ENCODE data around the gene BRD3. TPM values are rescaled to one million over a fixed set of nuclear protein-coding genes. Genes with fewer than 3 reads are reported as not detected.

Gene BRD3
- total RNA-seq, 1 donor from 2014 or later: 20.9 TPM

DNA sequence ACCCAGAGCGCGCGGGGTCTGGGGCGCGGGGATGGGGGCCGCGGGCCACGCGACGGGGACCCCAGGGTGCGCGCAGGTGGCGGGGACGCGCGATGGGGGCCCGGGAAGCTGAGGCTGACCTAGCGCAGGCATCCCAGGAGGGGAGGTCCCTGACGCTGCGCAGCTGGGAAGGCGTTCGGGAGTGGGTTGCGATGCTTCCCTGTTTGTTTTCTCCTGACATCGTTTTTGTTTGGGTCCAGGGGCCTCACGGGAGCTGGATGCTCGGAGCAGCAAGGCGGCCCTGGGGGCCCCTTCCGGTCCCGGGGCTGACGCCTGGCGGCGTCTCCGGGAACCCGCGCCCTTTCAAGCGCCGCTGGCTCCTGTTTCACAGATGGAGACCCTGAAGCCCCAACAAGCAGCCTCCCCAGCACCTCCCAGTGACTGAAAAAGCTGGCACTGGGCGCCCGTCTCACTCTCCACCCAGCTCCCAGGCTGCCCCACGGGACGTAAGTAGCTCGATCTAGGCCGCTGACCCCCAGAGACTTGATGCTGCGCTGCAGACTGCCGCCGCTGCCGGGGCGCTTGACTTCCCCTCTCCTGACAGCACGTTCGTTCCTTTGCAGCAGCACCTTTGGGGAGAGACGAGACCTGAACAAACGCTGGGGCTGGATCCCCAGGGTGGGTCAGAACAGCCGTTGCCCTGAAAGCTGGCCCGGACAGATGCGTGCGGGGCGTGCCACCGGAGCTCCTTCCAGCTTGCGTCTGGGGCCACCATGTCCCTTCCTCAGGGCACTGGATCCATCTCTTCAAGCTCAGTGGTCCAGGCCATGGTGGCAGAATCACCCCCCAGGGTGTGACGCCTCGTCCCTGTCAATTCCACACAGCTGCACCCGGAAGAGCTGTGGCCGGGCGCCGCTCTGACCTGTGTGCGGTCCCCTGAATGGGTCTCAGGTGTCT, 42.0 kb downstream of the BRD3 start:
- H3K36me3 ChIP-seq (ENCODE audit: control insufficient read depth in 3 of 3, insufficient read depth in 3 of 3, low read length in 3 of 3): peaks cover 8 to 14% (median 9%) of the 10 kb centered on the region in 3 donors
- H3K4me1 ChIP-seq (ENCODE audit: control insufficient read depth in 3 of 3, insufficient read depth in 3 of 3, low read length in 3 of 3): peaks cover 7 to 17% (median 8%) of the 10 kb centered on the region in 3 donors
- H3K27me3 ChIP-seq (ENCODE audit: control insufficient read depth in 3 of 3, insufficient read depth in 3 of 3, low read length in 3 of 3): no peaks in the 10 kb centered on the region
- H3K4me3 ChIP-seq (ENCODE audit: low read length in 3 of 3): peak overlapping the region; percentile 69 to 81 (median 77)
- H3K27ac ChIP-seq (ENCODE audit: low read depth, low read length): no peak overlapping the region
- no peaks in the 10 kb centered on the region for H3K9me3 ChIP-seq (ENCODE audit: control insufficient read depth in 3 of 3, low read length in 3 of 3)
- H3K9ac ChIP-seq (ENCODE audit: low read depth in 1 of 3, low read length in 3 of 3): peak overlapping the region; percentile 12 to 72 (median 59)

DNA sequence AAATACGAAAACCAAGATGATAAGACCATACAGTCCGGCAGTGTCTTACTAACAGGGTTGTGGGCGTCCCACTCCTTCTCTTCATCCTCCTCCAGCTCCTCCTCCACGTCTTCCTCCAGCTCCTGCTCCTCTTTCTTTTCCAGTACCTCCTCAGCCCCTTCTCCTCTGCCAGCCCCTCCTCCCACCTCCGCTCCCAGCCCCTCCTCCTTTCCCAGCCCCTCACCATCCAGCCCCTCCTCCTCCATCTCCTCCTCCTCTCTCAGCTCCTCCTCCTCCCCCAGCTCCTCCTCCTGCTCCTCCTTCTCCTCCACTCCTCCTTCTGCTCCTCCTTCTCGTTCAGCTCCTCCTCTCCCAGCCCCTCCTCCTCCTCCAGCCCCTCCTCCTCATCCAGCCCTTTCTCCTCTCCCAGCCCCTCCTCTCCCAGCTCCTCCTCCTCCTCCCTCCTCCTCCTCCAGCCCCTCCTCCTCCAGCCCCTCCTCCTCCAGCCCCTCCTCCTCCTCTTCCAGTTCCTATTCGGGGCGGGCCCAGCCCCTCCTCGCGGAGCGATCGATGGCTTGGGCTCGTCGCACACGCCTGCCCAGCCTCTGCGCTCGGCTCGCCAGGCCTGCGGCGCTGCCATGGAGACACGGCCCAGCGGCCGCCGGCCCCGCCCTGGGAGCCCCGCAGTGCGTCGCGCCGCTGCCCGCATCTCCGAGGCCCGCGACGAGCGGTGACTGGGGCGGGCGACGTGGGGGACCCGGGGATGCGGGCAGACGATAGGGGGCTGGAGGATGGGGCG, 42.8 kb downstream of the BRD3 start, which contains the start of gene BRD3OS:
Gene BRD3OS (plus strand): TSS at position 654 of the 778 bp plus-strand sequence. CDS start 1,267 bp downstream, outside the sequence.
- Histone ChIP-seq H3K4me3 (ENCODE audit: low read length in 3 of 3) (peak within 1 kb of the TSS; percentile 69 to 81 (median 77)), H3K9me3 (ENCODE audit: control insufficient read depth in 3 of 3, low read length in 3 of 3) (no peaks in the 10 kb centered on the region), H3K9ac (ENCODE audit: low read depth in 1 of 3, low read length in 3 of 3) (peak within 1 kb of the TSS; percentile 12 to 72 (median 59)), H3K36me3 (ENCODE audit: control insufficient read depth in 3 of 3, insufficient read depth in 3 of 3, low read length in 3 of 3) (peaks cover 6 to 8% (median 7%) of the 10 kb centered on the region in 3 donors), H3K4me1 (ENCODE audit: control insufficient read depth in 3 of 3, insufficient read depth in 3 of 3, low read length in 3 of 3) (peaks cover 7 to 17% (median 8%) of the 10 kb centered on the region in 3 donors), H3K27me3 (ENCODE audit: control insufficient read depth in 3 of 3, insufficient read depth in 3 of 3, low read length in 3 of 3) (no peaks in the 10 kb centered on the region), H3K27ac (ENCODE audit: low read depth, low read length) (no peak within 1 kb of the TSS)

DNA sequence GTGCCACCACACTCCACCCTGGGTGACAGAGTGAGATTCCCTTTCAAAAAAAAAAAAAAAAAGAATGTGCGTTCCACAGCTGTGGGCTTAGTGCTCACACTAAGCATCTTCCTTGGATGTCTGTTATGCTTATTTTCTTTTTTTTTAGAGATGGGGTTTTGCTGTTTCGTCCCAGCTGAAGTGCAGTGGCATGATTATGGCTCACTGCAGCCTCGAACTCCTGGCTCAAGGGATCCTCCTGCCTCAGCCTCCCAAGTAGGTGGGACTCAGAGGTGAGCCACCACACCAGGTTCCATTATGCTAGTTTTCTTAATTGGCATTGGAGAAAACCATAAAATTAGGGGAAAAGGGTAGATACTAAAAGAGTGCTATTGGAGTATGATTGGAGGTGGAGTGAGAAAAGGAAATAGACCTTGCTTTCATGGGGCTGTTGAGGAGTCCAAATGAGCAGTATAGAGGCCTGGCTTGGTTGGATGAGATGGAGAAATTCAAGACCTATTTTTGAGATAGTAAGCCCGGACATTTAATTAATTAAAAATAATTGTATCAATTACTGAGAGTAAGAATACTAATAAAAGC, 43.5 kb downstream of the BRD3 start:
- Histone ChIP-seq H3K9ac (ENCODE audit: low read depth in 1 of 3, low read length in 3 of 3) (no peak overlapping the region), H3K36me3 (ENCODE audit: control insufficient read depth in 3 of 3, insufficient read depth in 3 of 3, low read length in 3 of 3) (peaks cover 4 to 8% (median 6%) of the 10 kb centered on the region in 3 donors), H3K27ac (ENCODE audit: low read depth, low read length) (no peak overlapping the region), H3K9me3 (ENCODE audit: control insufficient read depth in 3 of 3, low read length in 3 of 3) (no peaks in the 10 kb centered on the region), H3K4me3 (ENCODE audit: low read length in 3 of 3) (peak overlapping the region in 2 of 3 donors; percentile 54 to 77), H3K27me3 (ENCODE audit: control insufficient read depth in 3 of 3, insufficient read depth in 3 of 3, low read length in 3 of 3) (no peaks in the 10 kb centered on the region), H3K4me1 (ENCODE audit: control insufficient read depth in 3 of 3, insufficient read depth in 3 of 3, low read length in 3 of 3) (peaks cover 7 to 17% (median 8%) of the 10 kb centered on the region in 3 donors)

DNA sequence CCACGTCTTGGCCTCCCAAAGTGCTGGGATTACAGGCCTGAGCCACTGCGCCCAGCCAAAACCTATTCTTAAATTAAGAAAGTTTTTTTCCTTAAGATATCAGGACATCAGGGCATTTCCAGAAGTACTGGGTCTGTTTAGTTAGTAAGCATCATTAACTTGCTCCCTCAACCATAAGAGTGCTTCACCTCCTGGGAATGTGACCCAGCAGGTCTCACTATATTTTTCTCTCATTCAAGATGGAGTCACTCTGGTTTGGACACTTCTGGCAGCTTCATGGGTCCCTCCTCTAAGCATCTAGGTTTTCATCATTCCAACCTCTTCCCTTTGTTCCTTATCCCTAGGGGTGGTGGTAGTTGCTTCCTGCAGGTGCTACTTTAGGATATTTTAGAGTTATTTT, 52.9 kb downstream of the BRD3 start:
- H3K27me3 ChIP-seq (ENCODE audit: control insufficient read depth in 3 of 3, insufficient read depth in 3 of 3, low read length in 3 of 3): peaks cover 0 to 10% (median 9%) of the 10 kb centered on the region in 3 donors

DNA sequence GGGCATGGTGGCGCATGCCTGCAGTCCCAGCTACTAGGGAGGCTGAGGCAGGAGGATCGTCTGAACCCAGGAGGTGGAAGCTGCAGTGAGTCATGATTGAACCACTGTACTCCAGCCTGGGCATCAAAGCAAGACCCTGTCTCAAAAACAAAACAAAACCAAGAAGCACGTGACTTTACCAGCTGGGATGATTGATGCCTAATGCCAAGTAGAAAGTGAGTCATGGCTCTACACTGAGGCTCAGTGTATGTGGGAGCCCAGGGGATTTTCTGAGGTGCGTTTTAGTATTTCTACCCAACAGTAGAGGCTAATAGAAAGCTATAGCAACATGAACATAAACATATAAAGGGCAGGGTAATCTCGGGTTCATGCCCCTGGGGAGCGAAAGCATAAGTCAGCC, 56.4 kb downstream of the BRD3 start:
- Histone ChIP-seq H3K27ac (ENCODE audit: low read depth, low read length) (no peak overlapping the region), H3K9ac (ENCODE audit: low read depth in 1 of 3, low read length in 3 of 3) (no peak overlapping the region), H3K27me3 (ENCODE audit: control insufficient read depth in 3 of 3, insufficient read depth in 3 of 3, low read length in 3 of 3) (peaks cover 3 to 30% (median 27%) of the 10 kb centered on the region in 3 donors), H3K4me3 (ENCODE audit: low read length in 3 of 3) (no peak overlapping the region), H3K4me1 (ENCODE audit: control insufficient read depth in 3 of 3, insufficient read depth in 3 of 3, low read length in 3 of 3) (peaks cover 0 to 11% (median 7%) of the 10 kb centered on the region in 3 donors), H3K36me3 (ENCODE audit: control insufficient read depth in 3 of 3, insufficient read depth in 3 of 3, low read length in 3 of 3) (no peaks in the 10 kb centered on the region), H3K9me3 (ENCODE audit: control insufficient read depth in 3 of 3, low read length in 3 of 3) (no peaks in the 10 kb centered on the region)

More for the DNA sequence above, 52.9 kb downstream of the BRD3 start:
- no peak overlapping the region for H3K9ac ChIP-seq (ENCODE audit: low read depth in 1 of 3, low read length in 3 of 3)
- H3K4me3 ChIP-seq (ENCODE audit: low read length in 3 of 3): no peak overlapping the region
- no peak overlapping the region for H3K27ac ChIP-seq (ENCODE audit: low read depth, low read length)
- peaks cover 0 to 9% (median 7%) of the 10 kb centered on the region in 3 donors for H3K4me1 ChIP-seq (ENCODE audit: control insufficient read depth in 3 of 3, insufficient read depth in 3 of 3, low read length in 3 of 3)
- no peaks in the 10 kb centered on the region for H3K9me3 ChIP-seq (ENCODE audit: control insufficient read depth in 3 of 3, low read length in 3 of 3)
- no peaks in the 10 kb centered on the region for H3K36me3 ChIP-seq (ENCODE audit: control insufficient read depth in 3 of 3, insufficient read depth in 3 of 3, low read length in 3 of 3)

DNA sequence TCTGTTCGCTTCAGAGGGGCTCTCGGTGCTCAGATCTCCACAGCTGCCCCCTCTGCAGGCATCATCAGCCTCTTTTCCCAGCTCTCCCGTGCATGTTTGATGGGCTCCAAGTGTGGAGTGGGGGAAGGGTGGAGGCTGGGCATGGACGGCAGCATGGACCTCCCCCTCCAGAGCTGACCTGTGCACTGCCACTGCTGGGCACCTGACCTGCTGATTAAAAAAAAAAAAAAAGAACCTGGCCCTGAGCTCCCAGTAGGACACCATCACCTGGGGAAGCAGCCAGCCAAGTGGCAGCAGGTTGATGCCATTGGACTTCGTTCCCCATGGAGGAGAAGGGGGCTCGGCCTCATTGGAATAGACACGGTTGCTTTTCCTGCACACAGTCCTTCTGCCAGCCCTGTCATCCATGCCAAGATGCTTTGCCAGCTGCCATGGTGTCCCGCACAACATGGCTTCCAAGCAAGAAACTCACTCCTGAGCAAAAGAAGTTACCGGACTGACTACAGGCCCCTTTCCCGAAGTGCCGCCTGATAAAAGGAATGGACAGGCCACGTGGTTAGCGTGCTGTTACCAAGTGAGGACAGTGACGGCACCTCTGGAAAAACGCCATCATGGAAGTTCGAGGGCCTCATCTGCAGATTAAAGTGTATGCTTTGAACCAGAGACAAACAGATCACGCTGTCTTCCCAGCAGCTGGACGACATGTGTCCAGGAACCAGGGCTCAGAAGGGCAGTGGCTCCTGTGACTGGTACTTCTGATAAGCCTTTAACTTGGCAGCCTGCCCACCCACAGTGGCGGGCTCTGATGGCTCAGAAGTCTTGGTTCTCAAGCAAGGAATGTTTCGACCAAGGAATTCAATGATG, 57.3 kb downstream of the BRD3 start:
- Histone ChIP-seq H3K9ac (ENCODE audit: low read depth in 1 of 3, low read length in 3 of 3) (no peak overlapping the region), H3K4me1 (ENCODE audit: control insufficient read depth in 3 of 3, insufficient read depth in 3 of 3, low read length in 3 of 3) (peaks cover 0 to 11% (median 7%) of the 10 kb centered on the region in 3 donors), H3K27ac (ENCODE audit: low read depth, low read length) (no peak overlapping the region), H3K27me3 (ENCODE audit: control insufficient read depth in 3 of 3, insufficient read depth in 3 of 3, low read length in 3 of 3) (peaks cover 3 to 30% (median 27%) of the 10 kb centered on the region in 3 donors), H3K9me3 (ENCODE audit: control insufficient read depth in 3 of 3, low read length in 3 of 3) (no peaks in the 10 kb centered on the region), H3K36me3 (ENCODE audit: control insufficient read depth in 3 of 3, insufficient read depth in 3 of 3, low read length in 3 of 3) (no peaks in the 10 kb centered on the region), H3K4me3 (ENCODE audit: low read length in 3 of 3) (peak overlapping the region in 1 of 3 donors; percentile 45)

DNA sequence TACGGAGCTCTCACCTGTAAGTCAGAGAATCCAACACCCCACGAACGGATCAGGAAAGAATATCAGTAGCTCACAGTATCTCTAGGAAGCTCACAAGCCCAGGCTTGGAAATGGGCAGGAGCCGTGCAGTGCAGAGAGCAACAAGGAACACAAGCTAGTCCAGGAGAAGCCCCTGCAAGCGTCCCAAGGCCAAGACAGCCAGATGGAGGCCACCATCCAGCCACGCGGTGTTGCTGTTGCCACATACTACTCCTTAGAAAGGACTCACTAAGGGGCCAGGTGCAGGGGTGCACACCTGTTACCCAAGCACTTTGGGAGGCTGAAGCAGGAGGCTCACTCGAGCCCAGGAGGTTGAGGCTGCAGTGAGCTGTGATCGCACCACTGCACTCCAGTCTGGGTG, 60.3 kb downstream of the BRD3 start:
- peaks cover 9 to 53% (median 31%) of the 10 kb centered on the region in 3 donors for H3K27me3 ChIP-seq (ENCODE audit: control insufficient read depth in 3 of 3, insufficient read depth in 3 of 3, low read length in 3 of 3)
- no peak overlapping the region for H3K4me3 ChIP-seq (ENCODE audit: low read length in 3 of 3)
- no peak overlapping the region for H3K9ac ChIP-seq (ENCODE audit: low read depth in 1 of 3, low read length in 3 of 3)
- H3K4me1 ChIP-seq (ENCODE audit: control insufficient read depth in 3 of 3, insufficient read depth in 3 of 3, low read length in 3 of 3): peaks cover 0 to 11% (median 7%) of the 10 kb centered on the region in 3 donors
- H3K9me3 ChIP-seq (ENCODE audit: control insufficient read depth in 3 of 3, low read length in 3 of 3): no peaks in the 10 kb centered on the region
- no peak overlapping the region for H3K27ac ChIP-seq (ENCODE audit: low read depth, low read length)
- no peaks in the 10 kb centered on the region for H3K36me3 ChIP-seq (ENCODE audit: control insufficient read depth in 3 of 3, insufficient read depth in 3 of 3, low read length in 3 of 3)

DNA sequence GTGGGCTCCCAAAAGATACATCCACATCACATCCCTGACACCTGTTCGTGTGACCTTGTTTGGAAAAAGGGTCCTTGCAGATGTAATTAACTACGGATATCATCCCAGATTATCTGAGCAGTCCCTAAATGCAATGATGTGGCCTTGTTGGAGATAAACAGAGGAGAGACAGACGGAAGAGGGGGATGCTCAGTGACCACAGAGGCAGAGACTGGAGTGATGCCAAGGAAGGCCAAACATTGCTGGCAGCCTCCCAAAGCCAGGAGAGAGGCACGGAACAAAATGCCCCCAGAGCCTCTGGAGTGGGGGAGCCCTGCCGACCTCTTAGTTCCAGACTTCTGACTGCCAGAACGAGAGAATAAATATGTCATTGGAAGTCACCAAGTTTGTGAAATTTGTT, 60.7 kb downstream of the BRD3 start:
- H3K27me3 ChIP-seq (ENCODE audit: control insufficient read depth in 3 of 3, insufficient read depth in 3 of 3, low read length in 3 of 3): peaks cover 9 to 53% (median 31%) of the 10 kb centered on the region in 3 donors
- no peaks in the 10 kb centered on the region for H3K36me3 ChIP-seq (ENCODE audit: control insufficient read depth in 3 of 3, insufficient read depth in 3 of 3, low read length in 3 of 3)
- no peak overlapping the region for H3K9ac ChIP-seq (ENCODE audit: low read depth in 1 of 3, low read length in 3 of 3)
- peaks cover 0 to 11% (median 7%) of the 10 kb centered on the region in 3 donors for H3K4me1 ChIP-seq (ENCODE audit: control insufficient read depth in 3 of 3, insufficient read depth in 3 of 3, low read length in 3 of 3)
- H3K27ac ChIP-seq (ENCODE audit: low read depth, low read length): no peak overlapping the region
- H3K4me3 ChIP-seq (ENCODE audit: low read length in 3 of 3): no peak overlapping the region
- H3K9me3 ChIP-seq (ENCODE audit: control insufficient read depth in 3 of 3, low read length in 3 of 3): no peaks in the 10 kb centered on the region

DNA sequence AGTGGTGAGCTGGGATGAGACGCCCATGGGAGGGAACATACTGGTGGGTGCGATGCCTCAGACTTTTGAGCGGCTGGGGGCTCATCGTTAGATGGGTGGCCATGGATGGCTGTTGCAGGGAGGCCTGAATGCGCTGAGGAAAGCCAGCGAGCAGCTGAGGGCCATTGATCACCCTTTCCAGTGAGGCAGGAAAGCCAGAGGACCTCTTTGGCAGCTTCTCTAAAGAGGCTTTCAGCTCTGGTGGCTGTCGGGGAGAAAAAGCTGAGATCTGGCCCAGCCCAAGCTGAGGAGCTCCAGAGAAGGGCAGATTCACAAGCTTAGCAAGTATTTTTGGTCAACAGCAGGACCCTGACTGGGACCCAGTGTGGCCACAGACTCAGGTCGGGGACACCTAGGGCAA, 62.4 kb downstream of the BRD3 start:
- Histone ChIP-seq H3K27me3 (ENCODE audit: control insufficient read depth in 3 of 3, insufficient read depth in 3 of 3, low read length in 3 of 3) (peaks cover 9 to 52% (median 24%) of the 10 kb centered on the region in 3 donors), H3K4me1 (ENCODE audit: control insufficient read depth in 3 of 3, insufficient read depth in 3 of 3, low read length in 3 of 3) (peaks cover 0 to 6% (median 2%) of the 10 kb centered on the region in 3 donors), H3K4me3 (ENCODE audit: low read length in 3 of 3) (no peak overlapping the region), H3K36me3 (ENCODE audit: control insufficient read depth in 3 of 3, insufficient read depth in 3 of 3, low read length in 3 of 3) (no peaks in the 10 kb centered on the region), H3K9me3 (ENCODE audit: control insufficient read depth in 3 of 3, low read length in 3 of 3) (no peaks in the 10 kb centered on the region), H3K9ac (ENCODE audit: low read depth in 1 of 3, low read length in 3 of 3) (no peak overlapping the region), H3K27ac (ENCODE audit: low read depth, low read length) (no peak overlapping the region)
